ENCODE results near the gene TSC22D4.
A peak's percentile ranks its signal among the peaks of the same experiment; 100 is the strongest.

TSC22D4 gene

DNA sequence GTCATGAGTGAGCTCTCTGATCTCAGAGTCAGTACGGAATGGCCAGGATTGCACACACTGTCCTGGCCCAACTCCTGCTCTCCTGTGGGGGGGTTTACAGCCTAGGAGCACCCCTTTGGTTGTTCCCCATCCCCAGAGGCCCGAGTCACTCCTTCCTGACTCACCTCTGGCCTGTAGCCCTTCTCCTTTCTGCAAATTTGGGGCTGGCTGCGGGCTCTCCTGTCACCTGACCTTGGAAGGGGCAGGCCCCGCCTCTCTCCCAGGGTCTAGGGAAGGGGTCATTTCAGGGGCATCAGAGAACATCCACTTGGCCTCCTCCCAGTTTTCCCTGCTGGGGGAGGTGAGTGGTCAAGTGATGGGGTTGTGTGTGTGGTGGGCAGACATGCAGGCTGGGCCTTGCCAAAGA lies 6.5 kb upstream of the TSC22D4 start:
- no peaks in the 10 kb centered on the region for H3K9me3 Mint-ChIP-seq
- H3K27ac Mint-ChIP-seq: no peak overlapping the region
- H3K27me3 Mint-ChIP-seq: no peaks in the 10 kb centered on the region
- H3K4me1 Mint-ChIP-seq (ENCODE audit: low read depth): peaks cover 7% of the 10 kb centered on the region
- no peaks in the 10 kb centered on the region for H3K36me3 Mint-ChIP-seq (ENCODE audit: low read depth)
- H3K4me3 Mint-ChIP-seq: no peak overlapping the region

DNA sequence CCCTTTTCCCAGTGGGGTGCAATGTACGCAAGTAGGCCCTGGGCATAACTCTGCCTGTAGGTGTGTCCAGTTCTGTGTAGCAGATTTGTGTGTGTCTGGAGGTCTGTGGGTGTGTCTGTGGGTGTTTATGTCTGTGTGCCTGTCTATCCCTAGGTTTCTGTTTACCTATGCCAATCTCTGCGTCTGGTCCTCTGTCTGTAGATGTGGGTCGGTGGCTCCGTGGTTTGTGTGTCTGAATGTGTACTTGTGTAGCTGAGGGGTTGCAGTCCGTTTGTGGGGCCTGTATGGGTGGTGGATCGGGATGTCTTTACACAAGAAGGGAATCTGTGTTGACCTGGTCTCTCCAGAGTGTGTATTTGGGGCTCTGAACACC lies 5.6 kb upstream of the TSC22D4 start:
- Mint-ChIP-seq H3K4me1 (ENCODE audit: low read depth) (peaks cover 8% of the 10 kb centered on the region), H3K27ac (no peak overlapping the region), H3K27me3 (no peaks in the 10 kb centered on the region), H3K36me3 (ENCODE audit: low read depth) (no peaks in the 10 kb centered on the region), H3K9me3 (no peaks in the 10 kb centered on the region), H3K4me3 (peak overlapping the region; percentile 40)

DNA sequence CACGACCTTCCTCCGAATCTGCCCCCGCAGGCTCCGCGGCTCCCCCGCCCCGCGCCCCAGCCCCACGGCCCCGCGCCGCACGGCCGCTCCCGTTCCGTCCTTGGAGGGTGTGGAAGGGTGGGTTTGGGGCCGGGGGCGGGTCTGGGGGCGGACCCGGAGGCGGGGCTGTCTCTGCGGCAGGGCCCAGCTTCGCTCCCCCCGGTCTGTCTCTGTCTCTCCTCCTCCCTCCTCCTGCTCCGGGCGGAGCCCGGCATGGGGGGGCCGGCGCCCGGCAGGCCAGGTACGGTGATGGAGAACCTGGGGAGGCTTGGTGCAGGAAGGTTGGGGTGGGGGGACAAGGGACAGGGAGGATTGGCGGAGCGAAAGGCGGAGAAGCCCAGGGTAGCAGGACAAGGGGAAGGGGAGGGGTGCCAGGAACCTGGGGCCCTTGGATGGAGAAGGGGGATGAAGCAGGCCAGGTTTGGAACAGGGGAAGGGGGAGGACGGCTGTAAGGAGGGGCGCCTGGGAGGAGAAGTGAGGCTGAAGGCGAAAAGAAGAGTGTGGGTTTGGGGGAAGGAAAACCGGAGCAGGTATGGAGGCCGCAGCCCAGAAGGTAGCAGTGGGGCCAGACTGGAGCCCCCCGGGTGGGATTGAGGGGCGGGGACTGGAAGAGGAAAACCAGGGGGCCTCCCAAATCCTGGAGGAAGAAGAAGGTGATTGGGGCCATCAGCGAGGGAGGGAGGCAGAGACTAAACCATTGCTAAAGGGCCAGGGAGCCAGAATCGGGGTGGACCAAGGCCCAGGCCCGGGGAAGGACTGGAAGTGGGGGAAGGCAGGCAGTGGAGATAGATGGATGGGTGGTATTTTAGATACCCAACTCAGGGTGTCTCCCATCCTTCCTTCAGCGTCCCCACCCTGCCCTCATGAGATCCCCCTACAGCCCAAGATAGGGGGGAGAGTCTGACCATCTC lies 5.0 kb upstream of the TSC22D4 start, which contains the start of gene NYAP1:
NYAP1 (plus strand) TSS at position 206 of the 951 bp plus-strand sequence. CDS start 1,385 bp downstream, outside the sequence.
- no peaks in the 10 kb centered on the region for H3K27me3 Mint-ChIP-seq
- H3K9me3 Mint-ChIP-seq: no peaks in the 10 kb centered on the region
- H3K4me3 Mint-ChIP-seq: peak within 1 kb of the TSS; percentile 85
- H3K4me1 Mint-ChIP-seq (ENCODE audit: low read depth): peaks cover 11% of the 10 kb centered on the region
- H3K27ac Mint-ChIP-seq: peak within 1 kb of the TSS; percentile 71
- H3K36me3 Mint-ChIP-seq (ENCODE audit: low read depth): no peaks in the 10 kb centered on the region

DNA sequence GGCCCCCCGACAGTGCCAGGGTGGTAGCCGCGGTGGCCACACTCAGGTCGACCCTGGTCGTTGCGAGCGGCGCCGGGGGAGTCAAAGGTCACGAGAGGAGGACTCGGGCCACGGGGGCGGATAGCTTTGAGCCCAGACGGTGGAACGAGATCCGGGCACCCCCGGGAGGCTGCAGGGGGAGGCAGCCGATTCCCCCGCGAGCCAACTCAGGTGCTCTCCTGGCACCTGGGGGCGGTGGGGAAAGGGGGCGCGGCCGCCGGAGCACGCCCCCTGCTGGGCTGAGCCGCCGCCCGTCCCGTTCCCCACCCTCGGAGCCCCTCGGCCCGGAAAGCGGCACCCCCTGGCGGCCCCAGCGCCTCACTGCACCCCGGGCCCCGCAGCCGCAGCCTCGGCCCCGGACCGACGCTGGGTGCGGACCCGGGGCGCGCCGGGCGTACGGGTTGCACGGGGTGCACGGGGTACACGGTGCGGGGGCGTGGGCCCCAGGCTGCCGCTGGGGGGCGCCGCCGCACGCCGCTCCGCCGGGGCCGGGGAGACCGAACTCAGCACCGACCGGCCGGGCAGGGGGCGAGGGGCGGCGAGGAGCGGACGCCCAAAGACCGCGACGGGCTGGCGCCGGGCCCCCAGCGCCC lies 4.2 kb upstream of the TSC22D4 start:
- Mint-ChIP-seq H3K27ac (peak overlapping the region; percentile 71), H3K9me3 (no peaks in the 10 kb centered on the region), H3K36me3 (ENCODE audit: low read depth) (no peaks in the 10 kb centered on the region), H3K27me3 (no peaks in the 10 kb centered on the region), H3K4me1 (ENCODE audit: low read depth) (peaks cover 11% of the 10 kb centered on the region), H3K4me3 (peak overlapping the region; percentile 85)

DNA sequence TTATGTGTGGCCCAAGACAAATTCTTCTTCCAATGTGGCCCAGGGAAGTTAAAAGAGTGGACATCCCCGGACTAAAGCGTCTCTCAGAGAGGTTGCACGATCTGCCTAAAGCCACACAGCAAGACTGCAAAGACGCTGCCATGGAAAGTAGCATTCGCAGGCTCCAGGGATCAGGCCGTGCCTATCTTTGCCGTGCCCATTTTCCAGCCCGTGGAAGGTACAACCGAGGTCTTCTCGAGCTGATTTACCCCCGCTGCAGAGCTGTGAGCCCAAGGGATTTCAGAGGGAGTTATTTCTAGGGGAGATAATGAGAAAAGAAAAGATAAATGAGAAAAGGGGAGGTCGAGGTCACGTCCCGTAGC lies 3.7 kb upstream of the TSC22D4 start:
- Mint-ChIP-seq H3K36me3 (ENCODE audit: low read depth) (no peaks in the 10 kb centered on the region), H3K27me3 (no peaks in the 10 kb centered on the region), H3K4me3 (peak overlapping the region; percentile 85), H3K27ac (peak overlapping the region; percentile 71), H3K4me1 (ENCODE audit: low read depth) (peaks cover 11% of the 10 kb centered on the region), H3K9me3 (no peaks in the 10 kb centered on the region)

DNA sequence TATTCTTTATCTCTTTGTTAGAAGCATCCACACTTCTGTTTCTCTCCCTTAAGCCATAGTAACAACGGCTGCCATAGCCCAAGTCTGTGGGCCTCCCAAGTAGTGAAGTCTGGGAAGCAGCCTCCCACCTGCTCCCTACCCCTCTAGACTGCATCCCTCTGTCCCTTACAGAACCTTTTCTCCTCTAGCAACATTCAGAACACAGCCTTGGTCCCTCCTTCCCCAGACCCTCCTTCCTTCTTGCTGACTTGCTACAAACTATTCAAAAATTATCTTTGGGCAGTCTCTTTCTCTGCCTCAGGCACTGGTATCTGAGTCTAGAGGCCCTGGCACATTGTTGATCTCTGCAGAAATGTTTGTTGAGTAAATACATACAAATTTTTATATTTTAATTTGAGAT lies 2.5 kb upstream of the TSC22D4 start:
- no peak overlapping the region for H3K4me3 Mint-ChIP-seq
- H3K27ac Mint-ChIP-seq: no peak overlapping the region
- peaks cover 6% of the 10 kb centered on the region for H3K36me3 Mint-ChIP-seq (ENCODE audit: low read depth)

DNA sequence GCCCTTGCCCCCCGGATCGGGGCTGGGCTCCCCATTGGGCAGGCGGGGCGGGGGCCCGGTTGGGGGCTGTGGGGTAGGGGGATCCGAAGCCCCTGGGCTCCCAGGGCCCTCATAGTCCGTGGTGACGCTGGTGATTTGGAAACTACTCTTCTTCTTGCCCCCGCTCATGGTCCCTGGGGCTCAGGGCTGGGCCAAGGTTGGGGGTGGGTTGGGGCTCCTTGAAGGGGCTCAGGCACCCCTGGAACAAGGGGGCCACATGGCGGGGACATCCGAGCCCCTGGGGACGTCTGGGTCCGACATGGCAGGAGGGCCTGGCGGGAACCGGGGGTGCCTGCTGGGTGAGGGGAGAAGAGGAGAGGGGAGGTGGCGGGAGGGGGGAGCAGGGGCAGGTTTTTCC lies 1.1 kb downstream of the TSC22D4 start:
- Mint-ChIP-seq H3K27ac (peak overlapping the region; percentile 90), H3K4me1 (ENCODE audit: low read depth) (peaks cover 53% of the 10 kb centered on the region), H3K9me3 (no peaks in the 10 kb centered on the region), H3K4me3 (peak overlapping the region; percentile 82), H3K36me3 (ENCODE audit: low read depth) (peaks cover 27% of the 10 kb centered on the region), H3K27me3 (no peaks in the 10 kb centered on the region)

More for the DNA sequence above, 2.5 kb upstream of the TSC22D4 start:
- Mint-ChIP-seq H3K4me1 (ENCODE audit: low read depth) (peaks cover 19% of the 10 kb centered on the region), H3K27me3 (no peaks in the 10 kb centered on the region), H3K9me3 (no peaks in the 10 kb centered on the region)

DNA sequence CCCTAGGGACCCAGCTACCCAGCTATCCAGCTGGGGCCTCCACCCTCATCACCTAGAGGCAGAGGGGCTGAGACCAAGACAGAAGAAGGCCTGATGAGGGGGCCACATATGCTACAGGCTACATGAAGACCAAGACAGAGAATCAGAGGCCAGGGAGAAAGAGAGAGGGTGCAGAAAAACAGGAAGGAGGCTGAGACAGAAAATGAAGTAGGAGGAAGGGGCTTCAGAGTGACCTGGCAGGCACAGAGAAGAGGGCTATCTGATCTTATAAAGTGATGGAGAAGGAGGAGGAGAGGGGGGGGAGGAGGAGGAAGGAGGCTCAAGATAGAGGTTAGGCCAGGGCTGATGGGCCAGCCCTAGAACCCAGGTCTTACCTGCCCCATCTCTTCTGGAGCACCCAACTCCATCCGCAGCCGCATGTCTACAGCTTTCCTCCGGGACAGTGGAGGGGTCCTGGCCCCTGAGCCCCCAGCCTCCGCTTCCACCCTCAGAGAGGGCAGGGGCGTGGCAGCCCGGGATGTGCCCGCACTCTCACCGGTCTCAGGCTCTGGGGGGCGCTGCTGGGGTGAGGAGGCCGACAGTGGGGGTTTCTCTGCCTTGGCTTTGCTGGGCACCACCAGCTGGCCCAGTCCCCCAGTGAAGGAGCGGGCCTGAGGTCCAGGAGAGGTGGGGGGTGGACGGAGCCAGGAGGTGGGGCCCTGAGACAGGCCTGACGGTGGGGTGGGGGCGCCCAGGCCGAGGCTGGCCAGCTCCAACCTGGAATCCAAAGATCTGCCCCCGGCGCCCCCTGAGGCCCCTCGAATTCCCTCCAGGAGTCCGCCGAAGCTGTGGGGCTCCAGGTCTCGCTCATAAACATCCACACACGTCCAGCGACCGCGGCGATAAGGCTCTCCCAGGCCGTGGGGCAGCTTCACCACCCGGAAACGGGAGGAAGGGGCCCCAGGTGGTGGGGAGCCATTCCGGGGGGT lies 1.8 kb downstream of the TSC22D4 start:
- H3K4me1 Mint-ChIP-seq (ENCODE audit: low read depth): peaks cover 50% of the 10 kb centered on the region
- H3K4me3 Mint-ChIP-seq: peak overlapping the region; percentile 82
- H3K9me3 Mint-ChIP-seq: no peaks in the 10 kb centered on the region
- peaks cover 27% of the 10 kb centered on the region for H3K36me3 Mint-ChIP-seq (ENCODE audit: low read depth)
- peak overlapping the region; percentile 56 for H3K27ac Mint-ChIP-seq
- H3K27me3 Mint-ChIP-seq: no peaks in the 10 kb centered on the region

DNA sequence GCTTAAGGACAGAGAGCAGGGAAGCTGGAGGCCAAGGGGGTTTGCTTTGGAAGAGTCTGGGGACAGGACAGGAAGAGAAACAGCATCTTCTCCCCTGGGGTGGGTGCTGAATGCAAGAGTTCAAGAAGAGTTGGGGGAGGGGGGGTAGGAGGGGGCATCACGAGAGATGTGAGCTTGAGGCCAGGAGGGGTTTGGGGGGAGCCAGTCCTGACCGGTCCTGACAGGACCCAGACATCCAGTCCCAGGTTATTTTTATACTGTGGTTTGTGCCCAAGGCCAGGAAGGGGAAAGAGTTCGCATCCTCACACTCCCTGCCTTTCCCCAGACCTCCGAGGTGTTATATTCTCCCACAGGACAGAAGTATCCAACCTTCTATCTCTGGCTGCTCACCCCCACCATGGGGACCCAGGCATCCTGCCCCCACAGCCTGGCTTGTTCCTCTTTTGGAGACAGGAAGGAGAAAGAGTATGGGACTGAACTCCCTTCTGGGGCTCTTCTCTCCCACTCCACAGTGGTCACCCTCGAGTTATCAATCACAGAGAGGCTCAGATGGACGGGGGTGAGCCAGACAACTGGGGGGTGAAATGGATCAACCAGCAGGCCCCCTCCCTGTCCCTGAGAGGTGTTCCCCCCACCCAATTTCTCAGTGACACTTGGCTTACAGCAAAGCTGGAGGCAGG lies 2.8 kb downstream of the TSC22D4 start:
- Mint-ChIP-seq H3K9me3 (no peaks in the 10 kb centered on the region), H3K27me3 (no peaks in the 10 kb centered on the region), H3K4me3 (peak overlapping the region; percentile 82), H3K4me1 (ENCODE audit: low read depth) (peaks cover 50% of the 10 kb centered on the region), H3K36me3 (ENCODE audit: low read depth) (peaks cover 27% of the 10 kb centered on the region), H3K27ac (peak overlapping the region; percentile 82)

DNA sequence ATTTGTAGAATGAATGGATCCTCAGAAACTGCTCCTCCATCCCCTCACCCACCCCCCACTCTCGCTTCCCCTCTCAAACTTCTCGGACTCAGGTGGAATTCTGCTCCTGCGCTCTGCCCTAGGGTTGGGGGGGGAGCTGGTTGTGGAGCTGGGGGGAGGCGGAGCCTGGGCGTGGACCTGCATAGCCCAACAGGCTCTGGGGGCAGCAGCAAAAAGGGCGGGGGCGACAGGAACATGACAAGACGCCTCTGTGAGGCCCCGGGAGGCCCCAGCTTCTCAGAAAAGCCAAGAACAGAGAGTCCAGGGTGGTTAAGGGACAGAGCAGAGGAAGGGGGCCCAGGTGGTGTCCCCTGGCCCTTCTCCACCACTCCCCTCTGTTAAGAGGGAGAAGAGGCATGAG lies 3.5 kb downstream of the TSC22D4 start:
- H3K9me3 Mint-ChIP-seq: no peaks in the 10 kb centered on the region
- peaks cover 53% of the 10 kb centered on the region for H3K4me1 Mint-ChIP-seq (ENCODE audit: low read depth)
- peak overlapping the region; percentile 82 for H3K27ac Mint-ChIP-seq
- no peaks in the 10 kb centered on the region for H3K27me3 Mint-ChIP-seq
- H3K36me3 Mint-ChIP-seq (ENCODE audit: low read depth): peaks cover 27% of the 10 kb centered on the region
- peak overlapping the region; percentile 82 for H3K4me3 Mint-ChIP-seq

DNA sequence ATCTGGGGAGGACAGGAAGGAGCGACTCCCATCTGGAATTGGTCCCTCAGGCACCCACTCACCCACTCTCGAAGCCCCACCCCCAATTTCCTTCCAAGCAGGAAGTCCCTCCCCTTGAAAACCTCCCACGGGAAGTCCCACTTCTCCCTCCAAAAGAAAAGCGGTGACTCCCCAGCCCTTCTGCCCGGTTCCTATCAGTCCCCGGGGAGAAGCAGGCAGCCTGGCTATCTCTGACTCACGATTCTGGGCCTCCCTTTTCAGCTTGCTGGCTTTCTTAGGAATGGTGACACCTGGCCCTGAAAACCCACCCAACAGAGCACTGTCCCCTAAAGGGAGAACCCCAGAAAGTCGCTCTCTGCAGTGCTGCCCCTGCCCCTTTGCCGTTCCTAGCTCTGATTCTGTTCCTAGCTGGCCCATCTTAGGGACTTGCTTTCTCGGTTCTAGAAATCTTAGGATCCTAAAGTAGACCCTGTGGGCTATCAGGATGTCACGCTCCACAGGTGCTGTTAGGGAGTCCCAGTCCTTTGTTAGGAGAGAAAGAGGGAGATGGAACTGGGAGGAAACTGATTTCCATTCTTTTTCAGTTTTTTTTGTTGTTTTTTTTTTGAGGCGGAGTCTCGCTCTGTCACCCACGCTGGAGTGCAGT lies 6.0 kb downstream of the TSC22D4 start:
- Mint-ChIP-seq H3K4me3 (no peak overlapping the region), H3K4me1 (ENCODE audit: low read depth) (peaks cover 54% of the 10 kb centered on the region), H3K36me3 (ENCODE audit: low read depth) (peaks cover 31% of the 10 kb centered on the region), H3K27me3 (no peaks in the 10 kb centered on the region), H3K9me3 (no peaks in the 10 kb centered on the region), H3K27ac (peak overlapping the region; percentile 71)

DNA sequence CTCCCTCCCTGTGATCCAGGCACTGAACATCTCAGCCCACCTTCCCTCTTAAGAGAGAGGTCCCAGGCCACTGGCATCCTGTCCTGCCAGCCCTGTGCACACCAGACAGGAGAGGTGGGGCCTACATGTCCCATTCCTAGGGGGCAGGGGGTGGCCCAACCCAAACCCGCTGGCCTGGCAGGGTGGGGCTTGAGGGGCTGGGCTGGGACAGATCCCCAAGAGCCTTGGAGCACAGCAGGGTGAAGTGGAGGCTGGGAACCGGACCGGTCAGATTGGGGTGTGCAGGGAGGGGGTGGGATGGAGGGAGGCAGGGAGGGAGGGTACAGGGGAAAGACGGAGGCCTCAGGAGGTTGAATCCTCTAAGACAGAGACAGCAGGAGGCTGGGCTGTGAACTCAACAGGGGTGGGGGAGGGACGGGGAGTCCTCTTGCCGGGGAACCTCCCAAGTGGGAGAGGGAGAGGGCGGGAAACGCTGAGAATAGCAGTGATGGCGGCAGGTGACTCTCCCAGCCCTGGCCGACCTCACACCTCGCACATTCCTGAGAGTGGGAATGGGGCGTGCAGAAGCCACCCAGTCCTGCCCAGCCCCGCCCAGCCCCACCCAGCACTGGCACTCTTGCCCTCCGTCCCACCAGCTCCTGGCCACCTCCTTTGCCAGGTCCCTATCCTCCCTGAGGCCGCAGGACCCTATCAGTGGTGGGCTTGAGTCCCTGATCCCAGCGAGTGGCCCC lies 6.7 kb downstream of the TSC22D4 start:
- Mint-ChIP-seq H3K4me1 (ENCODE audit: low read depth) (peaks cover 54% of the 10 kb centered on the region), H3K4me3 (no peak overlapping the region), H3K27me3 (no peaks in the 10 kb centered on the region), H3K36me3 (ENCODE audit: low read depth) (peaks cover 31% of the 10 kb centered on the region), H3K27ac (no peak overlapping the region), H3K9me3 (no peaks in the 10 kb centered on the region)

DNA sequence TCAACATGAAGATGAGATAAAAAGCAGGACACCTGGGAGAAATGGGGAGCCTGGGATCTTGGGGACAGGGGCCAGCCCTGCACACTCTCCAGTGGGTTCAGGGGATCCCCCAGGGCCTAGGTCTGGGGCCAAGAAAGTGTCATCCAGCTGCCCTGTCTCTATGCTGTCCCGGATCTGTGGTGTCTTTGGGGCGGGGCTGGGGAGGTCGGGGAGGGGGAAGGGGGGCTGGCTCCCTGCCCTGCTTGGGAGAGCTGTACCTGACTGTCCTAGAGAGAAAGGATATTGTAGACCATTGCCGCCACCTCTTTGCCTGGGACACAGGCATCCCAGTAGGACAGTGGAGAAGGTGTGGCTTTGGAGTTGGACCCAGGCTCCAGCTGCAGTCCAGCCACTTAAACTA lies 8.0 kb downstream of the TSC22D4 start:
- Mint-ChIP-seq H3K4me3 (no peak overlapping the region), H3K9me3 (no peaks in the 10 kb centered on the region), H3K36me3 (ENCODE audit: low read depth) (peaks cover 29% of the 10 kb centered on the region), H3K27me3 (no peaks in the 10 kb centered on the region), H3K27ac (no peak overlapping the region), H3K4me1 (ENCODE audit: low read depth) (peaks cover 43% of the 10 kb centered on the region)

Measured in stimulated activated naive CD8-positive, alpha-beta T cell treated with anti-CD3 and anti-CD28 coated beads, Interleukin-15, Interleukin-2, amounts not matched to agents 100 ng/mL and 50 ng/mL, for 24 hours (primary cell).